OCI-LY3 (cell line): ENCODE results near the gene LSP1.

Source experiments
- CTCF ChIP-seq: fragments of 200-600, 300-600 bp; sonication (generic); IDR thresholded peaks from 2 replicates; pipeline ENCODE4 v1.5.1; 2014; ENCODE audit warnings: antibody characterized with exemption, low read length, low read depth
- EZH2phosphoT487 ChIP-seq: fragments of 200-600 bp; shearing (Covaris generic); IDR thresholded peaks from 2 replicates; pipeline ENCODE4 v1.6.1; 2018; ENCODE audit warnings: antibody characterized with exemption, mixed run types, low read depth

- TF ChIP-seq CTCF = no peak
- TF ChIP-seq EZH2phosphoT487 = no peak
Measured at GRCh38 chr11:1814691-1815090, 38.2 kb upstream of the LSP1 start.
